ENCODE data around the gene FANCC.

DNA sequence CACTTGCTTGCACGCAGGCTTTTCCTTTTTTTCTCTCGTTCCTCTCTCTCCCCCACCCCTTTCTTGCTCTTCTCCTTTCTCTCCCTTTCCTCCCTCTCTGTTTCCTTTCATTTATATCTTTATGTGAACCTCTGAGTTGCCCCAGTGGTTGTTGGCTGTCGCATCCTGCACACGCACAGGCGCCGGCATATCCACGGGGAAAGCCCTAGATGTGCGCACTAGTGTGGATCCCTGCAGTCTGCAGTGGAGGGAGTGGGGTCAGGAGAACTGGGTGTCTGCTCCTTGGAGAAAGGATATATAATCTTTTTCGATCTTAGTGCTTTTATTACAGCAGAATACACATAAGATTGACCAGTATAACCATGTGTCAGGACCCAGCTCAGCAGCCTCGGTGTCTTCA, 223.5 kb downstream of the FANCC start:
- TF ChIP-seq ZNF274 (IDR thresholded peaks at IDR 0.05; ENCODE audit: low read depth, low read length): no peak
- TF ChIP-seq YY1 (IDR thresholded peaks at IDR 0.05; ENCODE audit: insufficient read depth, insufficient read length): no peak
